NCI-H82 (cell line): Measurements from ENCODE around the gene SYT6.
A peak's percentile ranks its signal among the peaks of the same experiment; 100 is the strongest.

ENCODE experiments used
- DNase-seq: peaks from one replicate; lab custom pipeline; 2025; lab: John Stamatoyannopoulos, UW

Gene SYT6

DNA sequence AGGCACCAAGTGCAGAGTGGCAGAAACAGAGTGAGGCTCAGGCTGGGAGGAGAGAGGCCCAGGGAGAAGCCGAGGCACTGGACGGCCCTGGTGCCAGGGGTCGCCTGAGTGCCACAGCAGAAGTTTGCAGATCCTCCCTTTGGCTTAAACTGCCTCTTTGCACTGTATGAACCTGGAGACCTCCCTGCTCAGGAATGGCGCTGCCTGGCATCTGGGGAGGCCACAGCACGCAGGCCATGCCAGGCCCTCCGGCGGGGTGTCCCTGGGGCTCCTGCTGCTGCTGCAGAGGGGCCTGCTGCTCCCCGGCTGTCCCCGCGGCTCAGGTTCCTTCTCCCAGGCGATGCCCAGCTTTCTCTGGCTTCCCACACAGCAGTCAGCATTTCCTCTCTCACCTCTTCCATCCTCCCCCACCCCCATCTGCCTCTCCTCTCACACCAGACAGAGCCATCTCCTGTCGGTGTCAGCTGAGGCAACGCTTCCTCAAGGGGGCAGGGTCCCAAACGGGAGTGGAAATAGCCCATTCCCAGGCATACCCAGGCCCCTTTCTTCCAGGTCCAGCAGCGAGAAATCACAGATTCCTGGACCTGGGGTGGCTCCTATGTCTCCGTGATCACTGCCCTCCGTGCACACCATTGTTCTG is 35.2 kb downstream of the SYT6 start:
- DNase-seq: peak; percentile 48

DNA sequence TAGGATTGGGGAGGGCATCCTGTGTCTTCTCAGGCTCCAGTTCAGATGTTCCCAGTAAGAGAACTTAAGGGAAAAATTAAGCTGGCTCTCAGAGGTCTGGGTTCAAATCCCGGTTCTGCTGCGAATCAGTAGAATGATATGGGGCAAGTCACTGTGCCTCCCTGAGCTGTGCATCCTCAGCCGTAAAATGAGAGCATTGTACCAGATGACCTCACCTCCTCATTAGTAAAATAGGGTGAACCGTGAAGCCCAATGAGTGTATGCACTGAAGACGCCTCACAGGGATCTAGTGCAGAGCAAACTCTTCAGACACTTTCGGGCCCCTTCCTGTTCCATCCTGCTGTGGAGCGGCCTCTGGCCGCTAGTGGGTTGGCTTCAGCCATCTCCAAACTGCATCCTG is 36.0 kb downstream of the SYT6 start:
- no peak for DNase-seq

- DNase-seq: no peak
Measured at GRCh38 chr1:114116086-114116485, 37.6 kb downstream of the SYT6 start.

- no peak for DNase-seq
Measured at GRCh38 chr1:114114185-114115094, 39.2 kb downstream of the SYT6 start.

- DNase-seq: no peak
Measured at GRCh38 chr1:114113411-114114184, 40.1 kb downstream of the SYT6 start.

DNA sequence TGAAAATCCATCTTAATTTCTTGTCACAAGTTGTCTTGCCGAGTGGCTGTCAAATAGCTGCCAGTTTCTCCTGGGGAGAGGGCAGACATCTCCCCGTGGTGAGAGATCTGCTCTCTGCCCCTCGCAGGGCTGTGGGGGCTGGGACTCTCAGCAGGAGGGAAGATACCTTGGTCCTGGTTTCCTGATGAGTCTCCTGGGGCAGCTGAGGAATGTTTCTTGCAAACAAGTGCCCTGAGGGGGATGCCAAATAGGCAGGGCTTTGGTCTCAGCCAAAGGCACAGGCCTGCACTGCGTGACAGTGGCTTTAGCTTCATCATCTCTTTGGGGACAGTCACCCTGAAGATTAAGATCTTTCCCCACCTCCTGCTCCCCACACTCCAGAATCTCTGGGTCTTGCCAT is 40.9 kb downstream of the SYT6 start:
- DNase-seq: no peak

DNA sequence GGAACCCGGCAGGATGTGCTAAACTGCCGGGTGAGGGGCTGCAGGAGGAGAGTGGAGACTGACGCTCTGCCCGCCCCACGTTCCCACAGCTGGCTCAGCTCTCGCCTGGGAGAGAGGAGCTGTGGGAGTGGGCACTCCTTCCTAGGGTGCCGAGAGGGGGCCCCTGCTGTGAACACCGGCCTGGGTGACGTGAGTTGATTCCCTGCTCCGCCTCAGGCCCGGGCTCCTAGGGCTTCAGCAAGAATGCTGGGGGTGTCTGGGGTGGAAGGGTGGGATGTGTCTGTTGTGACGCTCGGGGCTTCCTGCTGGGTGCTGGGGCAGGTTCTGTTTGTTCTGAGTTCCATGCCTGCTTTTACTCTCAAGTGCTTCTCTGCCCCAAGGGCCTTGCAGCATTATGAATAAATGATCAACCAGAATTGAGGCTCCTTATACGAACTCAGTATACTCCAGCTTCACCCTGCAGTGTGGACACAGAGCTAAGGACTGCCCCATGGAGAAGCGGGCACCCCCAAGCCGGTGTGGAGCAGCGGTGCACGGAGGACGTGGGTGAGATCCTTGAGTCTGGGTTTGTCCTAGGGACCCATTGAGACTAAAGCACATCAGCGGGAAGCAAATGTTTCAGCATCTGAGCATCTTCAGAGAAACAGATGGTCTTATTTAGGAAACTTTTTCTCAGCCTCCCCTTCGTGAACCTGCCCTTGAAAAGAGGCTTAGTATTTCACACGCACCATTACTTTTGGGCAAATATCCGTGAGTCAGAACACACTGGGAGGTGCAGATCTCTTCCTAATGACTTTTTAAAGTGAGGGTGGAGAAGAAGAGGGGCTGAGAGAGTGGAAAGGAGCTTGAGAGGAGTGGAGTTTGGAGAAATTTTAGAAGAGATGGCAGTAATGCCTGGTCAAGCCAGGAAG is 41.7 kb downstream of the SYT6 start:
- DNase-seq: no peak

GRCh38 chr1:114109981-114110380 is 43.7 kb downstream of the SYT6 start:
- no peak for DNase-seq

GRCh38 chr1:114108751-114109255 is 44.9 kb downstream of the SYT6 start:
- no peak for DNase-seq

GRCh38 chr1:114107474-114108435 is 45.9 kb downstream of the SYT6 start:
- peak; percentile 44 for DNase-seq

DNA sequence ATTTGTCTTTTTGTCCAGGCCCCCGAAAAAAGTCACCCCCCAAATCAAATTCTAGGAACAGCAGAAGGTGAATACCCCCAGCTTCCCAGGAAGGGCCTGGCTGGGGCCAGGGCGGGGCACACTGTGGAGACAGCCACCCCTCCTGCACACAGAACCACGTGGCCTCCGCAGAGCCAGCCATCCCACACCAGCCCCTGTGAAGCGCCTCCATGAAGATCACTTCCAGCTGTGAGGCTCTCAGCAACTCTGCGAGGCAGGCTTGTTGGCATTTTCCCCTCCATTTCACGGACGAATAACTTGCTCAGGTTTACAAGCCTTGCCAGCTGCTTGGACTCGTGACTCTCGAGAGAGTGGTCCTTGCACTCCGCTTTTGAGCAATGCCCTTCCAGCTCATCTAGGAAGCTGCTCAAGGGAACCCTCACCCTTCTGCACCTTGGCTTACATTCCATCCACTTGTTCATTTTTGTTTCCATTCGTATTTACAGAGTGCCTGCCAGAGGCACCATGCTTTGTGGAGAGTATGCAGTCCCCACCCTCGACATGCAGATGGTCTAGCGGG is 48.2 kb downstream of the SYT6 start:
- no peak for DNase-seq

GRCh38 chr1:114104949-114105348 is 48.7 kb downstream of the SYT6 start:
- DNase-seq: no peak

GRCh38 chr1:114103992-114104391 is 49.7 kb downstream of the SYT6 start:
- DNase-seq: no peak

DNA sequence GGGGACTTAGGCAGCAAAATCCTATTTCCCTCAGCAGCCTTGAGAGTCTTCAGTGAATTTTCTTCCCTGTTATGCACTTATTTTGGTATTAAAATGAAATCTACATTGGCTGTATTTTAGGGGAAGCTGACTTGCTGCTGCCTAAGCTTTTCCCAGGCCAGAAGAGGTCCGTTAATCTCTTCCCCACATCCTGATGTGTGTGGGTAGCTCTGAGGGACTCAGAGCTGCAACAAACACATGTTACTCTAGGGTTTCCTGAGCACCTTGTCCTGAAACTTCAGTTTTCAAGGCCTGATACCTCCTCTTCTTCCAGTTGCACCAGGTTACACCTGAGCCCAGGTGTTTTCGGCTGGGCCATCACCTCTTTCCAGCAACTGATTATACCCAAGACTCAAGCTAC is 51.5 kb downstream of the SYT6 start:
- DNase-seq: no peak

GRCh38 chr1:114100148-114100547 is 53.5 kb downstream of the SYT6 start:
- DNase-seq: no peak

GRCh38 chr1:114099268-114099667 is 54.4 kb downstream of the SYT6 start:
- no peak for DNase-seq

- DNase-seq: no peak
Measured at GRCh38 chr1:114097109-114097508, 56.6 kb downstream of the SYT6 start.

DNA sequence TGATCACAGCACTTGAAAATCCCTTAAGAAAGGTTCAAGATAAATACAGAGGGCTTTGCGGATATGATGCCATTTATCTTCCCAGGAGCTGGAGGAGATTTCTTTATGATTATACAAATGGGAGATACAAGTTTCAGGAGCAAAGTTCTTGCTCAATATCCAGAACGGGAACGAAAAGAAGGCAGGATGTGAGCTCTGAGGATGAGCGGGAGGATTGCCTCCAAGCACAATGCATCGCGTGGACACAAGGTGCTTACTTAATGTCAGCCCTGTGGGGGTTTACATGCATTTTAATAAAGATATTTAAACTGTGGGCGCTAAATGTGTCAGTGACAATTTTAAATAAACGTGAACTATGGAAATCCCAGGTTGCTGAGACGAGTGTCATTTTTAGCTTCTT is 59.0 kb downstream of the SYT6 start:
- no peak for DNase-seq

DNA sequence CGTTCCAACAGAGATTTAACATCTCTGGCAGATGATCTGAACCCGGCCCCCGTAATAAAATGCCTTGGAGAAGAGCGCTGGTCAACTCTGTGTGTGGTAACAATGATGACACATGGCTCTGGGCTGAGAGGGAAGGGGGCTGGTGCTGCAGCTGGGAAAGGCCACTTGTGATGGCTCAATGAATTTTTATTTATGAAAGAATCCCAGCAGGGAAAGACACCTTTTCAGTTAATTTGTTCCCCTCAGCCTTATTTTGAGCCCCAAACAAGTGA is 59.4 kb downstream of the SYT6 start:
- no peak for DNase-seq
